Nephron progenitor cell (in vitro differentiated cells): ENCODE results near the gene SPRY1.
A peak's percentile ranks its signal among the peaks of the same experiment; 100 is the strongest.

ENCODE experiments used
- DNase-seq: peaks from one replicate; pipeline ENCODE4 v3.0.0; 2021
- H3K27ac Mint-ChIP-seq: 2 replicates; pipeline ENCODE4 v1.8.0; 2021; ENCODE audit warnings: mild to moderate bottlenecking, moderate library complexity, mixed read lengths
- H3K27me3 Mint-ChIP-seq: 2 replicates; pipeline ENCODE4 v1.8.0; 2021; ENCODE audit warnings: mild to moderate bottlenecking, low read depth, mixed read lengths; ENCODE audit not compliant: poor library complexity
- H3K36me3 Mint-ChIP-seq: 2 replicates; pipeline ENCODE4 v1.8.0; 2021; ENCODE audit warnings: low read depth, mixed read lengths
- H3K4me1 Mint-ChIP-seq: 2 replicates; pipeline ENCODE4 v1.8.0; 2021; ENCODE audit warnings: mixed read lengths
- H3K4me3 Mint-ChIP-seq: 2 replicates; pipeline ENCODE4 v1.8.0; 2021; ENCODE audit warnings: mild to moderate bottlenecking, moderate library complexity, mixed read lengths
- H3K9me3 Mint-ChIP-seq: 2 replicates; pipeline ENCODE4 v1.8.0; 2021; ENCODE audit warnings: mild to moderate bottlenecking, moderate library complexity, mixed read lengths
- CTCF ChIP-seq: fragments of 200-600 bp; sonication (generic); IDR thresholded peaks from 2 replicates; pipeline ENCODE4 v1.5.0; 2021; ENCODE audit warnings: antibody characterized with exemption

SPRY1 gene

DNA sequence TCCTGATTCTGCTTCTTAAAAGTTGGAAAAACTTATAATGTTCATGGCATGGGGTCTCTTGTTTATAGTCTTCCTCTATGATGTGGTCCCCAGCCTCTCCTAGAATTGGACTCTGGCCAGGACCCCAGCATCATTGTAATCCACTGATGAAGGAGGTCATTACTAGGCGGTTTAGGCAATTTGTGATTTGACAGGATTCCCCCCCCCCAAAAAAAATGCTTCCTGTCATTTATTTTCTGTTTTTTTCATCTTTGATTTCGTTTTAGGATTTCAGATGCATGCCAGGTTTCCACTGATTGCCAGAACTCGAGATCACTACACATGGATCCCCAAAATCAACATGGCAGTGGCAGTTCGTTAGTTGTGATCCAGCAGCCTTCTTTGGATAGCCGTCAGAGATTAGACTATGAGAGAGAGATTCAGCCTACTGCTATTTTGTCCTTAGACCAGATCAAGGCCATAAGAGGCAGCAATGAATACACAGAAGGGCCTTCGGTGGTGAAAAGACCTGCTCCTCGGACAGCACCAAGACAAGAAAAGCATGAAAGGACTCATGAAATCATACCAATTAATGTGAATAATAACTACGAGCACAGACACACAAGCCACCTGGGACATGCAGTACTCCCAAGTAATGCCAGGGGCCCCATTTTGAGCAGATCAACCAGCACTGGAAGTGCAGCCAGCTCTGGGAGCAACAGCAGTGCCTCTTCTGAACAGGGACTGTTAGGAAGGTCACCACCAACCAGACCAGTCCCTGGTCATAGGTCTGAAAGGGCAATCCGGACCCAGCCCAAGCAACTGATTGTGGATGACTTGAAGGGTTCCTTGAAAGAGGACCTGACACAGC is 4.9 kb downstream of the SPRY1 start:
- peaks cover 56% of the 10 kb centered on the region for H3K36me3 Mint-ChIP-seq
- peak overlapping the region; percentile 98 for H3K27ac Mint-ChIP-seq
- H3K4me1 Mint-ChIP-seq, result peaks cover 53% of the 10 kb centered on the region
- no peak for TF ChIP-seq CTCF
- no peaks in the 10 kb centered on the region for H3K27me3 Mint-ChIP-seq
- H3K9me3 Mint-ChIP-seq, result no peaks in the 10 kb centered on the region
- DNase-seq, result no peak
- H3K4me3 Mint-ChIP-seq, result peak overlapping the region; percentile 96

DNA sequence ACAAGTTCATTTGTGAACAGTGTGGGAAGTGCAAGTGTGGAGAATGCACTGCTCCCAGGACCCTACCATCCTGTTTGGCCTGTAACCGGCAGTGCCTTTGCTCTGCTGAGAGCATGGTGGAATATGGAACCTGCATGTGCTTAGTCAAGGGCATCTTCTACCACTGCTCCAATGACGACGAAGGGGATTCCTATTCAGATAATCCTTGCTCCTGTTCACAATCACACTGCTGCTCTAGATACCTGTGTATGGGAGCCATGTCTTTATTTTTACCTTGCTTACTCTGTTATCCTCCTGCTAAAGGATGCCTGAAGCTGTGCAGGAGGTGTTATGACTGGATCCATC is 5.5 kb downstream of the SPRY1 start:
- Mint-ChIP-seq H3K4me1 (peaks cover 57% of the 10 kb centered on the region), H3K27me3 (no peaks in the 10 kb centered on the region), H3K9me3 (no peaks in the 10 kb centered on the region), H3K27ac (peak overlapping the region; percentile 98), H3K36me3 (peaks cover 59% of the 10 kb centered on the region), H3K4me3 (peak overlapping the region; percentile 96)
- TF ChIP-seq CTCF, result no peak
- no peak for DNase-seq

- H3K36me3 Mint-ChIP-seq, result peaks cover 59% of the 10 kb centered on the region
- peak overlapping the region; percentile 96 for H3K4me3 Mint-ChIP-seq
- DNase-seq, result no peak
- H3K4me1 Mint-ChIP-seq, result peaks cover 57% of the 10 kb centered on the region
- TF ChIP-seq CTCF, result no peak
- H3K27me3 Mint-ChIP-seq, result no peaks in the 10 kb centered on the region
- no peaks in the 10 kb centered on the region for H3K9me3 Mint-ChIP-seq
- peak overlapping the region; percentile 98 for H3K27ac Mint-ChIP-seq
Measured at GRCh38 chr4:123403080-123403604, 6.5 kb downstream of the SPRY1 start.

GRCh38 chr4:123404533-123404932 is 7.9 kb downstream of the SPRY1 start:
- Mint-ChIP-seq H3K36me3 (peaks cover 50% of the 10 kb centered on the region), H3K9me3 (no peaks in the 10 kb centered on the region), H3K27me3 (no peaks in the 10 kb centered on the region), H3K4me1 (peaks cover 57% of the 10 kb centered on the region), H3K4me3 (peak overlapping the region; percentile 96), H3K27ac (peak overlapping the region; percentile 93)
- no peak for TF ChIP-seq CTCF
- no peak for DNase-seq

GRCh38 chr4:123405267-123405865 is 8.8 kb downstream of the SPRY1 start:
- TF ChIP-seq CTCF, result no peak
- Mint-ChIP-seq H3K27me3 (no peaks in the 10 kb centered on the region), H3K27ac (peak overlapping the region; percentile 93)

More at GRCh38 chr4:123405267-123405865, 8.8 kb downstream of the SPRY1 start:
- no peak for DNase-seq
- peaks cover 42% of the 10 kb centered on the region for H3K36me3 Mint-ChIP-seq
- H3K4me1 Mint-ChIP-seq, result peaks cover 58% of the 10 kb centered on the region
- H3K9me3 Mint-ChIP-seq, result no peaks in the 10 kb centered on the region
- H3K4me3 Mint-ChIP-seq, result peak overlapping the region; percentile 96
